ENCODE data around the gene PRSS22.

DNA sequence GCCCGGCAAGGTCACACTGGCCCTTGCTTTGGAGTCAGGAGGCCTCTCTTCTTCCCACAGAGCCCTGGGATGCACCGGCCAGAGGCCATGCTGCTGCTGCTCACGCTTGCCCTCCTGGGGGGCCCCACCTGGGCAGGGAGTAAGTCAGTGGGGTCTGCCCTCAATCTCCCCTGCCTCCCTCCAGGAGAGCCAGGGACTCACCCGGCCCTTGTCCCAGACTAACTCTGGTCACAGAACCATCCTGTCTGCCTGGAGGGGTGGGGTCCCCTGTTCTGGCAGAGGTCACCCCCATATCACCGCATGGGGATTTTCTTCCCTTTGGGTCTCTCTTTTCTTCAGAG lies 27.6 kb downstream of the PRSS22 start:
- no peak for TF ChIP-seq POLR2AphosphoS5 (IDR thresholded peaks at IDR 0.05; ENCODE audit: low read depth, low read length)
- TF ChIP-seq SIN3A (IDR thresholded peaks at IDR 0.05; ENCODE audit: borderline replicate concordance, insufficient read depth, low read length), result no peak
- TF ChIP-seq, protein P1, sequence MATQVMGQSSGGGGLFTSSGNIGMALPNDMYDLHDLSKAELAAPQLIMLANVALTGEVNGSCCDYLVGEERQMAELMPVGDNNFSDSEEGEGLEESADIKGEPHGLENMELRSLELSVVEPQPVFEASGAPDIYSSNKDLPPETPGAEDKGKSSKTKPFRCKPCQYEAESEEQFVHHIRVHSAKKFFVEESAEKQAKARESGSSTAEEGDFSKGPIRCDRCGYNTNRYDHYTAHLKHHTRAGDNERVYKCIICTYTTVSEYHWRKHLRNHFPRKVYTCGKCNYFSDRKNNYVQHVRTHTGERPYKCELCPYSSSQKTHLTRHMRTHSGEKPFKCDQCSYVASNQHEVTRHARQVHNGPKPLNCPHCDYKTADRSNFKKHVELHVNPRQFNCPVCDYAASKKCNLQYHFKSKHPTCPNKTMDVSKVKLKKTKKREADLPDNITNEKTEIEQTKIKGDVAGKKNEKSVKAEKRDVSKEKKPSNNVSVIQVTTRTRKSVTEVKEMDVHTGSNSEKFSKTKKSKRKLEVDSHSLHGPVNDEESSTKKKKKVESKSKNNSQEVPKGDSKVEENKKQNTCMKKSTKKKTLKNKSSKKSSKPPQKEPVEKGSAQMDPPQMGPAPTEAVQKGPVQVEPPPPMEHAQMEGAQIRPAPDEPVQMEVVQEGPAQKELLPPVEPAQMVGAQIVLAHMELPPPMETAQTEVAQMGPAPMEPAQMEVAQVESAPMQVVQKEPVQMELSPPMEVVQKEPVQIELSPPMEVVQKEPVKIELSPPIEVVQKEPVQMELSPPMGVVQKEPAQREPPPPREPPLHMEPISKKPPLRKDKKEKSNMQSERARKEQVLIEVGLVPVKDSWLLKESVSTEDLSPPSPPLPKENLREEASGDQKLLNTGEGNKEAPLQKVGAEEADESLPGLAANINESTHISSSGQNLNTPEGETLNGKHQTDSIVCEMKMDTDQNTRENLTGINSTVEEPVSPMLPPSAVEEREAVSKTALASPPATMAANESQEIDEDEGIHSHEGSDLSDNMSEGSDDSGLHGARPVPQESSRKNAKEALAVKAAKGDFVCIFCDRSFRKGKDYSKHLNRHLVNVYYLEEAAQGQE (IDR thresholded peaks at IDR 0.05; ENCODE audit: insufficient read depth in 1 of 2, low read depth in 2 of 2, low read length in 2 of 2), result no peak
